Ascending aorta (tissue), 2 donors: Measurements from ENCODE around the gene TATDN3. TPM values are rescaled to one million over a fixed set of nuclear protein-coding genes. Genes with fewer than 3 reads are reported as not detected.
"Not testable (repeated sequence)": the region's sequence is repeated elsewhere in the genome, so short reads cannot be mapped to it uniquely, and the experiment has no call there.

ENCODE experiments used
- DNase-seq, 2 donors: peaks; one replicate each; pipeline ENCODE4 v3.0.0-alpha.2; 2019; ENCODE audit warnings: low spot score in 2 of 2
- H3K27ac ChIP-seq, 2 donors: fragments of 200-600 bp; sonication (generic); one replicate each; pipeline ENCODE4 v1.5.1; 2016 to 2017; ENCODE audit warnings: mild to moderate bottlenecking in 1 of 2
- H3K27me3 ChIP-seq: fragments of 200-600 bp; sonication (generic); one replicate; pipeline ENCODE4 v1.5.1; 2017
- H3K36me3 ChIP-seq, 2 donors: fragments of 200-600 bp; sonication (generic); one replicate each; pipeline ENCODE4 v1.5.1; 2016
- H3K4me1 ChIP-seq, 2 donors: fragments of 200-600 bp; sonication (generic); one replicate each; pipeline ENCODE4 v1.5.1; 2016 to 2017; ENCODE audit warnings: mild to moderate bottlenecking in 1 of 2
- H3K4me3 ChIP-seq, 2 donors: fragments of 200-600 bp; sonication (generic); one replicate each; pipeline ENCODE4 v1.5.1; 2016 to 2017; ENCODE audit warnings: mild to moderate bottlenecking in 1 of 2
- H3K9me3 ChIP-seq, 2 donors: fragments of 200-600 bp; sonication (generic); one replicate each; pipeline ENCODE4 v1.5.1; 2016
- CTCF ChIP-seq, 3 experiments: fragments of 200-600 bp in 2 of 3; fragments of 450-650 bp in 1 of 3; sonication (generic) in 2 of 3; IDR thresholded peaks; one replicate each; pipeline ENCODE4 v1.5.1; 2016 to 2019; ENCODE audit warnings: antibody characterized with exemption in 3 of 3, mild to moderate bottlenecking in 1 of 3, moderate library complexity in 1 of 3
- intact Hi-C: fragments of 100-400 bp; cut with DNase I; formaldehyde crosslinking; loops from one replicate; pipeline ENCODE4 v1.15.1; 2023
- total RNA-seq: library from RNA; depleted of rRNA; stranded (reverse); fragments of >200 nt; gene quantifications from one replicate; pipeline ENCODE4 v1.1.0, GENCODE V29; 2016

The TATDN3 gene
- total RNA-seq, 1 donor from 2014 or later = 2.7 TPM

- H3K4me3 ChIP-seq = no peak overlapping the region
Measured at GRCh38 chr1:212759683-212760082, 32.0 kb upstream of the TATDN3 start.

GRCh38 chr1:212760126-212760823 lies 31.4 kb upstream of the TATDN3 start:
- Histone ChIP-seq H3K36me3 (peaks cover 4 to 6% of the 10 kb centered on the region in 2 donors), H3K27me3 (no peaks in the 10 kb centered on the region), H3K27ac (no peak overlapping the region), H3K4me3 (no peak overlapping the region), H3K4me1 (no peaks in the 10 kb centered on the region), H3K9me3 (no peaks in the 10 kb centered on the region)
- no peak for TF ChIP-seq CTCF (IDR thresholded peaks at IDR 0.05)
- intact Hi-C loops = no loop called here
- DNase-seq = no peak

More at GRCh38 chr1:212759683-212760082, 32.0 kb upstream of the TATDN3 start:
- intact Hi-C loops = no loop called here
- peaks cover 4 to 6% of the 10 kb centered on the region in 2 donors for H3K36me3 ChIP-seq
- no peak for TF ChIP-seq CTCF (IDR thresholded peaks at IDR 0.05)
- no peaks in the 10 kb centered on the region for H3K9me3 ChIP-seq
- H3K4me1 ChIP-seq = no peaks in the 10 kb centered on the region
- no peak overlapping the region for H3K27ac ChIP-seq
- no peaks in the 10 kb centered on the region for H3K27me3 ChIP-seq
- DNase-seq = no peak

- H3K9me3 ChIP-seq = no peaks in the 10 kb centered on the region
- DNase-seq = no peak
- peaks cover 4 to 6% of the 10 kb centered on the region in 2 donors for H3K36me3 ChIP-seq
- intact Hi-C loops = no loop called here
- no peak for TF ChIP-seq CTCF (IDR thresholded peaks at IDR 0.05)
- no peak overlapping the region for H3K27ac ChIP-seq
- no peaks in the 10 kb centered on the region for H3K27me3 ChIP-seq
- no peaks in the 10 kb centered on the region for H3K4me1 ChIP-seq
- no peak overlapping the region for H3K4me3 ChIP-seq
Measured at GRCh38 chr1:212762234-212762633, 29.5 kb upstream of the TATDN3 start.

- intact Hi-C loops = no loop called here
- no peak for DNase-seq
- Histone ChIP-seq H3K36me3 (peaks cover 4 to 6% of the 10 kb centered on the region in 2 donors), H3K27me3 (no peaks in the 10 kb centered on the region), H3K4me3 (no peak overlapping the region), H3K4me1 (no peaks in the 10 kb centered on the region), H3K9me3 (no peaks in the 10 kb centered on the region), H3K27ac (no peak overlapping the region)
- TF ChIP-seq CTCF (IDR thresholded peaks at IDR 0.05) = no peak
Measured at GRCh38 chr1:212762839-212763238, 28.9 kb upstream of the TATDN3 start.

- H3K27me3 ChIP-seq, H3K27ac ChIP-seq, intact Hi-C loops, H3K4me1 ChIP-seq, H3K4me3 ChIP-seq, DNase-seq: not testable (repeated sequence)
- Histone ChIP-seq H3K36me3 (peaks cover 4 to 12% of the 10 kb centered on the region in 2 donors), H3K9me3 (peaks cover 13% of the 10 kb centered on the region in 2 donors)
Measured at GRCh38 chr1:212764718-212765281, 26.9 kb upstream of the TATDN3 start.

GRCh38 chr1:212766825-212767224 lies 24.9 kb upstream of the TATDN3 start:
- H3K4me1 ChIP-seq, intact Hi-C loops, H3K27me3 ChIP-seq, H3K4me3 ChIP-seq, H3K27ac ChIP-seq, DNase-seq: not testable (repeated sequence)
- peaks cover 11 to 18% of the 10 kb centered on the region in 2 donors for H3K36me3 ChIP-seq
- peaks cover 15 to 27% of the 10 kb centered on the region in 2 donors for H3K9me3 ChIP-seq
